Skeletal muscle tissue (tissue), 4 donors: ENCODE measurements around the gene NME9. TPM values are rescaled to one million over a fixed set of nuclear protein-coding genes. Genes with fewer than 3 reads are reported as not detected.
"Not testable (repeated sequence)": the region's sequence is repeated elsewhere in the genome, so short reads cannot be mapped to it uniquely, and the experiment has no call there.

Source experiments
- H3K27ac ChIP-seq: one replicate; pipeline ENCODE4 v1.7.0; 2013; ENCODE audit warnings: mild to moderate bottlenecking, low read depth, low read length, inconsistent platforms
- H3K27me3 ChIP-seq, 3 donors: one replicate each; pipeline ENCODE4 v1.7.0; 2013; ENCODE audit warnings: low read length in 3 of 3; ENCODE audit not compliant: control insufficient read depth in 3 of 3, insufficient read depth in 3 of 3
- H3K36me3 ChIP-seq, 3 donors: one replicate each; pipeline ENCODE4 v1.7.0; 2013; ENCODE audit warnings: low read length in 3 of 3; ENCODE audit not compliant: control insufficient read depth in 3 of 3, insufficient read depth in 3 of 3
- H3K4me1 ChIP-seq, 3 donors: one replicate each; pipeline ENCODE4 v1.7.0; 2013; ENCODE audit warnings: low read length in 3 of 3, mild to moderate bottlenecking in 3 of 3; ENCODE audit not compliant: control insufficient read depth in 3 of 3, insufficient read depth in 3 of 3
- H3K4me3 ChIP-seq, 3 donors: one replicate each; pipeline ENCODE4 v1.7.0; 2013; ENCODE audit warnings: low read length in 3 of 3
- H3K9ac ChIP-seq, 3 donors: one replicate each; pipeline ENCODE4 v1.7.0; 2013; ENCODE audit warnings: low read length in 3 of 3, mild to moderate bottlenecking in 3 of 3, moderate library complexity in 2 of 3, low read depth in 1 of 3
- H3K9me3 ChIP-seq, 3 donors: one replicate each; pipeline ENCODE4 v1.7.0; 2013; ENCODE audit warnings: low read length in 3 of 3; ENCODE audit not compliant: control insufficient read depth in 3 of 3
- total RNA-seq: library from RNA; depleted of rRNA; stranded (reverse); fragments of >200 nt; gene quantifications from one replicate; pipeline ENCODE4 v1.2.3, GENCODE V29; 2014
- donor health status: Osteomylitis.

Gene NME9, protein sequence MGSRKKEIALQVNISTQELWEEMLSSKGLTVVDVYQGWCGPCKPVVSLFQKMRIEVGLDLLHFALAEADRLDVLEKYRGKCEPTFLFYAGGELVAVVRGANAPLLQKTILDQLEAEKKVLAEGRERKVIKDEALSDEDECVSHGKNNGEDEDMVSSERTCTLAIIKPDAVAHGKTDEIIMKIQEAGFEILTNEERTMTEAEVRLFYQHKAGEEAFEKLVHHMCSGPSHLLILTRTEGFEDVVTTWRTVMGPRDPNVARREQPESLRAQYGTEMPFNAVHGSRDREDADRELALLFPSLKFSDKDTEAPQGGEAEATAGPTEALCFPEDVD
- total RNA-seq: not detected

- no peaks in the 10 kb centered on the region for H3K27me3 ChIP-seq
- H3K4me1 ChIP-seq: peaks cover 20 to 35% (median 20%) of the 10 kb centered on the region in 3 donors
- H3K9me3 ChIP-seq: no peaks in the 10 kb centered on the region
- peak within 1 kb of the TSS; percentile 78 to 85 (median 79) for H3K9ac ChIP-seq
- peak within 1 kb of the TSS; percentile 68 for H3K27ac ChIP-seq
- peak within 1 kb of the TSS; percentile 76 to 80 (median 76) for H3K4me3 ChIP-seq
- H3K36me3 ChIP-seq: no peaks in the 10 kb centered on the region
Observed at GRCh38 chr3:138329127-138329983, at the start of gene NME9. NME9 (minus strand) TSS chr3:138329851; CDS start chr3:138329335, 516 bp downstream.

GRCh38 chr3:138378990-138379389 lies 49.3 kb upstream of the NME9 start:
- Histone ChIP-seq H3K9ac (no peak overlapping the region), H3K27ac (no peak overlapping the region), H3K36me3 (peaks cover 0 to 11% (median 2%) of the 10 kb centered on the region in 3 donors), H3K27me3 (no peaks in the 10 kb centered on the region), H3K9me3 (no peaks in the 10 kb centered on the region), H3K4me3 (no peak overlapping the region), H3K4me1 (peaks cover 29 to 60% (median 56%) of the 10 kb centered on the region in 3 donors)

- peak overlapping the region in 1 of 3 donors; percentile 26 for H3K9ac ChIP-seq
- no peaks in the 10 kb centered on the region for H3K27me3 ChIP-seq
- peaks cover 1 to 11% (median 2%) of the 10 kb centered on the region in 3 donors for H3K36me3 ChIP-seq
- no peak overlapping the region for H3K4me3 ChIP-seq
- peak overlapping the region; percentile 13 for H3K27ac ChIP-seq
- H3K4me1 ChIP-seq: peaks cover 27 to 53% (median 50%) of the 10 kb centered on the region in 3 donors
- no peaks in the 10 kb centered on the region for H3K9me3 ChIP-seq
Observed at GRCh38 chr3:138378331-138378730, 48.7 kb upstream of the NME9 start.

DNA sequence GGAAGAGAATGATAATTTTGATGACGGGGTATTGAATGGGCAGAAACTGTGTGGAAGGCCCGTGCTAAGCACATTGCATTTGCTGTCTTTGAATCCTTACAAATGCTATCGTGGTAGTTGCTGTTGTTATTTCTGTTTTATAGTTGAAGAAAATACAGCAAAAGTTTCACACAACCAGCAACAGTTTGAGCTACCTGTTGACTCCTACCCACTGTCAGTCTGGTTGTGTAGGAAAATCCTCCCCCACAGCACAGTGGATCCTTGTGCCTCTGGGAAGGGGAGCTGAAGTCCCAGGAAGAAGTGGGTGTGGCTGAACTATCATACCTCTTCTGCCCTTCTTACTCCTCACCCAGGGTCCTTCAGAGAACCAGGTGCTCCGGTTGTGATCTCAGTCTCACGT lies 48.2 kb upstream of the NME9 start:
- peaks cover 2 to 11% (median 6%) of the 10 kb centered on the region in 3 donors for H3K36me3 ChIP-seq
- H3K9me3 ChIP-seq: no peaks in the 10 kb centered on the region
- no peak overlapping the region for H3K4me3 ChIP-seq
- H3K27me3 ChIP-seq: no peaks in the 10 kb centered on the region
- peaks cover 23 to 48% (median 46%) of the 10 kb centered on the region in 3 donors for H3K4me1 ChIP-seq
- peak overlapping the region in 1 of 3 donors; percentile 26 for H3K9ac ChIP-seq
- peak overlapping the region; percentile 13 for H3K27ac ChIP-seq

DNA sequence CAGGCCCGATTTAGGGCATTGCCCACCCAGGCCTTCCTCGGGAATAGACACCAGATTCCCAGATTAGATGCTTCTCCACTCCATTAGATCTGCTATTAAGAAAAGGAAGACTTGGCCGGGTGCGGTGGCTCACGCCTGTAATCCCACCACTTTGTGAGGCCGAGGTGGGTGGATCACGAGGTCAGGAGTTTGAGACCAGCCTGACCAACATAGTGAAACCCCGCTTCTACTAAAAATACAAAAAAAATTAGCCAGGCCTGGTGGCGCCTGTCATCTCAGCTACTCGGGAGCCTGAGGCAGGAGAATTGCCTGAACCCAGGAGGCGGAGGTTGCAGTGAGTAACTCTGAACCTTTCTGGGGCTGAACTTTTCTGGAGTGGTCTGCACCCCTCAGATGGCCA lies 47.6 kb upstream of the NME9 start:
- peaks cover 17 to 42% (median 42%) of the 10 kb centered on the region in 3 donors for H3K4me1 ChIP-seq
- H3K36me3 ChIP-seq: peaks cover 2 to 11% (median 6%) of the 10 kb centered on the region in 3 donors
- not testable (repeated sequence) for H3K27me3 ChIP-seq, H3K27ac ChIP-seq, H3K4me3 ChIP-seq, H3K9me3 ChIP-seq
- peak overlapping the region in 1 of 3 donors; percentile 50 for H3K9ac ChIP-seq

DNA sequence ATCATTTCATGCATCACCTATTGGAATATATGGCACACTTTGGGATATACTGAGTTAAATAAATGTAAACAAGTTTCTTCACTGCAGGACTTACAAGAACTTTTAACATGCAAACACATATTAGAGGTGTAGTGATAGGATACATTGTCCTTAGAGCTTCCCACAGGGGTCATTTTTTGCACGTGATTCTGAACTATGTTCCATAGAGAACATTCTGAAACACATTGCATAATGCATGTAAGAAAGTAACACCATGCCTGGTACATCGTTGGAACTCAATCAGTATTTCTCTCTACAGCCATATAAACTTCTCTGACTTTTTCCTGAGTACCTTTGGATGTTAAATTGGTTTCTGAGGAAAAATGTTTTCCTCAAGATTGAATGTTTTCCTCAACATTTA lies 47.0 kb upstream of the NME9 start:
- peaks cover 11 to 42% (median 37%) of the 10 kb centered on the region in 3 donors for H3K4me1 ChIP-seq
- H3K9ac ChIP-seq: peak overlapping the region in 1 of 3 donors; percentile 50
- H3K36me3 ChIP-seq: peaks cover 2 to 11% (median 6%) of the 10 kb centered on the region in 3 donors
- H3K4me3 ChIP-seq: no peak overlapping the region
- no peak overlapping the region for H3K27ac ChIP-seq
- no peaks in the 10 kb centered on the region for H3K9me3 ChIP-seq
- H3K27me3 ChIP-seq: no peaks in the 10 kb centered on the region

- no peak overlapping the region for H3K27ac ChIP-seq
- no peak overlapping the region for H3K4me3 ChIP-seq
- peaks cover 4 to 38% (median 33%) of the 10 kb centered on the region in 3 donors for H3K4me1 ChIP-seq
- H3K36me3 ChIP-seq: peaks cover 2 to 11% (median 6%) of the 10 kb centered on the region in 3 donors
- no peak overlapping the region for H3K9ac ChIP-seq
- H3K9me3 ChIP-seq: no peaks in the 10 kb centered on the region
- H3K27me3 ChIP-seq: no peaks in the 10 kb centered on the region
Observed at GRCh38 chr3:138375447-138375846, 45.8 kb upstream of the NME9 start.

DNA sequence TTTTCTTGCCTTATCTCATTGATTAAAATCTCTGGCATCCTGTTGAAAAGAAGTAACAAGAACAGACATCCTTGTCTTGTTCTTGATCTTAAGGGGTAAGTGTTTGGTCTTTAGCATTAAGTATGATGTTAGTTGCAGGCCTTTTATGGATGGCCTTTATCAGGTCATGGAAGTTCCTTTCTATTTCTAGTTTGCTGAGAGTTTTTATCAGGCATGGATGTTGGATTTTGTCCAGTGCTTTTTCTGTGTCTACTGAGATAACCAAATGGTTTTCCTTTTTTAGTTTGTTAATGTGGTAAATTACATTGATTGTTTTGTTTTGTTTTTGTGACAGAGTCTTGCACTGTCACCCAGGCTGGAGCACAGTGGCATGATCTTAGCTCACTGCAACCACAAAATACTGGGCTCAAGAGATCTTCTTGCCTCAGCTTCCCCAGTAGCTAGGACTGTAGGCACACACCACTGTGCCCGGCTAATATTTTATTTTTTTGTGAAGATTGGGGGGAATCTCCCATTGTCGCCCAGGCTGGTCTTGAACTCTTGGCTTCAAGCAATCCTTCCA lies 45.0 kb upstream of the NME9 start:
- Histone ChIP-seq H3K9ac (no peak overlapping the region), H3K4me3 (no peak overlapping the region), H3K27ac (peak overlapping the region; percentile 9), H3K27me3 (no peaks in the 10 kb centered on the region), H3K9me3 (no peaks in the 10 kb centered on the region), H3K36me3 (peaks cover 2 to 11% (median 6%) of the 10 kb centered on the region in 3 donors), H3K4me1 (peaks cover 6 to 45% (median 36%) of the 10 kb centered on the region in 3 donors)

DNA sequence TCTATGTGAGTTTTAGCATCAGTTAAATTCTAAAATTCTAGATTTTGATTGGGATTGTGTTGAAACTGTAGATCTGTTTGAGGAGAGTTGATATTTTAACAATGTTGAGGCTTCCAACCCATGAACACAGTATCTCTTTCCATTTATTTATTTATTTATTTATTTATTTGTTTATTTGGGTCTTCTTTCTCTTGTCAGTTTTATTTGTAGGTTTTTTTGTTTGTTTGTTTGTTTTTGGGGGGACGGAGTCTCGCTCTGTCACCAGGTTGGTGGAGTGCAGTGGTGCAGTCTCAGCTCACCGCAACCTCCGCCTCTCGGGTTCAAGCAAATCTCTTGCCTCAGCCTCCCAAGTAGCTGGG lies 44.1 kb upstream of the NME9 start:
- H3K27ac ChIP-seq: no peak overlapping the region
- no peak overlapping the region for H3K4me3 ChIP-seq
- no peaks in the 10 kb centered on the region for H3K9me3 ChIP-seq
- no peaks in the 10 kb centered on the region for H3K27me3 ChIP-seq
- H3K4me1 ChIP-seq: peaks cover 15 to 54% (median 46%) of the 10 kb centered on the region in 3 donors
- H3K36me3 ChIP-seq: peaks cover 2 to 11% (median 6%) of the 10 kb centered on the region in 3 donors
- H3K9ac ChIP-seq: no peak overlapping the region
